ENCODE measurements around the gene ZFAND3. TPM values are rescaled to one million over a fixed set of nuclear protein-coding genes. Genes with fewer than 3 reads are reported as not detected.

Gene ZFAND3
- total and polyA plus RNA-seq, 2 experiments from 2014 or later: 16.9 to 28.2 TPM

DNA sequence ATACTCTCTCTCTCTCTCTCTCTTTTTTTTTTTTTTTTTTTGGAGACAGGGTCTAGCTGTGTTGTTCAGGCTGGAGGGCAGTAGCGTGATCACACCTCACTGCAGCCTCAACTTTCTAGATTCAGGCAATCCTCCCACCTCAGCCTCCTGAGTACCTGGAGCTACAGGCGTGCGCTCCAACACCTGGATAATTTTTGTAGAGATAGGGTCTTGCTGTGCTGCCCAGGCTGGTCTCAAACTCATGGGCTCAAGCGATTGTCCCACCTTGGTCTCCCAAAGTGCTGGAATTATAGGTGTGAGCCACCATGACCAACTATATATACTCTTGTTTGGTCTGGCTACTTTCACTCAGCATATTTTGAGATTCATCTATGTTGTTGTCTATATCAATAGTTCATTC lies 154.9 kb downstream of the ZFAND3 start (continued):
- TF ChIP-seq, protein P1, sequence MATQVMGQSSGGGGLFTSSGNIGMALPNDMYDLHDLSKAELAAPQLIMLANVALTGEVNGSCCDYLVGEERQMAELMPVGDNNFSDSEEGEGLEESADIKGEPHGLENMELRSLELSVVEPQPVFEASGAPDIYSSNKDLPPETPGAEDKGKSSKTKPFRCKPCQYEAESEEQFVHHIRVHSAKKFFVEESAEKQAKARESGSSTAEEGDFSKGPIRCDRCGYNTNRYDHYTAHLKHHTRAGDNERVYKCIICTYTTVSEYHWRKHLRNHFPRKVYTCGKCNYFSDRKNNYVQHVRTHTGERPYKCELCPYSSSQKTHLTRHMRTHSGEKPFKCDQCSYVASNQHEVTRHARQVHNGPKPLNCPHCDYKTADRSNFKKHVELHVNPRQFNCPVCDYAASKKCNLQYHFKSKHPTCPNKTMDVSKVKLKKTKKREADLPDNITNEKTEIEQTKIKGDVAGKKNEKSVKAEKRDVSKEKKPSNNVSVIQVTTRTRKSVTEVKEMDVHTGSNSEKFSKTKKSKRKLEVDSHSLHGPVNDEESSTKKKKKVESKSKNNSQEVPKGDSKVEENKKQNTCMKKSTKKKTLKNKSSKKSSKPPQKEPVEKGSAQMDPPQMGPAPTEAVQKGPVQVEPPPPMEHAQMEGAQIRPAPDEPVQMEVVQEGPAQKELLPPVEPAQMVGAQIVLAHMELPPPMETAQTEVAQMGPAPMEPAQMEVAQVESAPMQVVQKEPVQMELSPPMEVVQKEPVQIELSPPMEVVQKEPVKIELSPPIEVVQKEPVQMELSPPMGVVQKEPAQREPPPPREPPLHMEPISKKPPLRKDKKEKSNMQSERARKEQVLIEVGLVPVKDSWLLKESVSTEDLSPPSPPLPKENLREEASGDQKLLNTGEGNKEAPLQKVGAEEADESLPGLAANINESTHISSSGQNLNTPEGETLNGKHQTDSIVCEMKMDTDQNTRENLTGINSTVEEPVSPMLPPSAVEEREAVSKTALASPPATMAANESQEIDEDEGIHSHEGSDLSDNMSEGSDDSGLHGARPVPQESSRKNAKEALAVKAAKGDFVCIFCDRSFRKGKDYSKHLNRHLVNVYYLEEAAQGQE (IDR thresholded peaks at IDR 0.05; ENCODE audit: unreplicated experiment): no peak
- no peak for TF ChIP-seq CREB1 (CRISPR knock-in tag; IDR thresholded peaks at IDR 0.05; ENCODE audit: low read depth)
- no peak for TF ChIP-seq POLR2AphosphoS5 (IDR thresholded peaks at IDR 0.05; ENCODE audit: low read depth)
- no peak for TF ChIP-seq EZH2phosphoT487 (IDR thresholded peaks at IDR 0.05; ENCODE audit: unreplicated experiment)

DNA sequence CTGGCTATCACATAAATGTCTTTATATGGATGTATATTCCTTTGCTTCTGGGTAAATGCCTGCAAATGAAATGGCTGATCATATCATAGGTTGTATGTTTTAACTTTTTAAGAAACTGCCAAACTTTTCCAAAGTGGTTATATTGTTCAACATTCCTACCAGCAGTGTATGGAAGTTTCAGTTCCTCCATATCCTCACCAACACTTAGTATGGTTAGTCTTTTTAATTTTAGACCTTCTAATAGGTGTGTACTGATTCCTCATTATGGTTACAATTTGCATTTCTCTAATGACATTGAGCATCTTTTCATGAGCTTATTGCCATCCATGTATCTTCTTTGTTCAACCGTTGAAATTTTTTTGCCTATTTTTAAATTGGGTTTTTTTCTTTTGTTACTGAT lies 155.4 kb downstream of the ZFAND3 start:
- Mint-ChIP-seq H3K27ac (no peak overlapping the region), H3K27me3 (ENCODE audit: insufficient read depth, low read depth, poor library complexity) (peaks cover 2% of the 10 kb centered on the region), H3K36me3 (ENCODE audit: low read depth) (peaks cover 18% of the 10 kb centered on the region; the same call in 2 of the 3 replicates), H3K4me3 (no peak overlapping the region), H3K9me3 (peaks cover 8% of the 10 kb centered on the region; the same call in 2 of the 3 replicates), H3K4me1 (peaks cover 6% of the 10 kb centered on the region; the same call in 2 of the 3 replicates)
- Histone ChIP-seq H3K27ac (ENCODE audit: low read depth) (no peak overlapping the region), H3K9me2 (ENCODE audit: insufficient read depth) (no peaks in the 10 kb centered on the region), H3K27me3 (ENCODE audit: insufficient read depth) (no peaks in the 10 kb centered on the region), H3K4me3 (no peak overlapping the region), H4K20me1 (replicated peaks; ENCODE audit: insufficient read depth) (peaks cover 13% of the 10 kb centered on the region; the same call in 1 of the 2 replicates), H3K79me2 (replicated peaks; ENCODE audit: insufficient read depth) (peaks cover 76% of the 10 kb centered on the region), H3K36me3 (ENCODE audit: insufficient read depth) (0 out of 2 replicates have a peak, but pooled peaks cover 3% of the 10 kb centered on the region), H2AFZ (no peak overlapping the region), H3K4me2 (no peak overlapping the region), H3F3A (replicated peaks; ENCODE audit: low read depth) (no peaks in the 10 kb centered on the region), H3K4me1 (ENCODE audit: insufficient read depth) (0 out of 2 replicates have a peak, but pooled peaks cover 3% of the 10 kb centered on the region)
- TF ChIP-seq, protein P2, sequence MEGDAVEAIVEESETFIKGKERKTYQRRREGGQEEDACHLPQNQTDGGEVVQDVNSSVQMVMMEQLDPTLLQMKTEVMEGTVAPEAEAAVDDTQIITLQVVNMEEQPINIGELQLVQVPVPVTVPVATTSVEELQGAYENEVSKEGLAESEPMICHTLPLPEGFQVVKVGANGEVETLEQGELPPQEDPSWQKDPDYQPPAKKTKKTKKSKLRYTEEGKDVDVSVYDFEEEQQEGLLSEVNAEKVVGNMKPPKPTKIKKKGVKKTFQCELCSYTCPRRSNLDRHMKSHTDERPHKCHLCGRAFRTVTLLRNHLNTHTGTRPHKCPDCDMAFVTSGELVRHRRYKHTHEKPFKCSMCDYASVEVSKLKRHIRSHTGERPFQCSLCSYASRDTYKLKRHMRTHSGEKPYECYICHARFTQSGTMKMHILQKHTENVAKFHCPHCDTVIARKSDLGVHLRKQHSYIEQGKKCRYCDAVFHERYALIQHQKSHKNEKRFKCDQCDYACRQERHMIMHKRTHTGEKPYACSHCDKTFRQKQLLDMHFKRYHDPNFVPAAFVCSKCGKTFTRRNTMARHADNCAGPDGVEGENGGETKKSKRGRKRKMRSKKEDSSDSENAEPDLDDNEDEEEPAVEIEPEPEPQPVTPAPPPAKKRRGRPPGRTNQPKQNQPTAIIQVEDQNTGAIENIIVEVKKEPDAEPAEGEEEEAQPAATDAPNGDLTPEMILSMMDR (conservative IDR thresholded peaks at IDR 0.05; ENCODE audit: low read depth in 2 of 2): no peak
- TF ChIP-seq, protein P3, sequence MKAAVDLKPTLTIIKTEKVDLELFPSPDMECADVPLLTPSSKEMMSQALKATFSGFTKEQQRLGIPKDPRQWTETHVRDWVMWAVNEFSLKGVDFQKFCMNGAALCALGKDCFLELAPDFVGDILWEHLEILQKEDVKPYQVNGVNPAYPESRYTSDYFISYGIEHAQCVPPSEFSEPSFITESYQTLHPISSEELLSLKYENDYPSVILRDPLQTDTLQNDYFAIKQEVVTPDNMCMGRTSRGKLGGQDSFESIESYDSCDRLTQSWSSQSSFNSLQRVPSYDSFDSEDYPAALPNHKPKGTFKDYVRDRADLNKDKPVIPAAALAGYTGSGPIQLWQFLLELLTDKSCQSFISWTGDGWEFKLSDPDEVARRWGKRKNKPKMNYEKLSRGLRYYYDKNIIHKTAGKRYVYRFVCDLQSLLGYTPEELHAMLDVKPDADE (IDR thresholded peaks at IDR 0.05): no peak
- no peak for TF ChIP-seq JUNB (IDR thresholded peaks at IDR 0.05; ENCODE audit: unreplicated experiment)
- TF ChIP-seq, protein P1 (IDR thresholded peaks at IDR 0.05; ENCODE audit: unreplicated experiment): no peak
- no peak for TF ChIP-seq ZNF331 (CRISPR knock-in tag; IDR thresholded peaks at IDR 0.05; ENCODE audit: low read depth)
- DNase-seq (ENCODE audit: low spot score) (no peak), ATAC-seq (no peak)

Data from GM23338 (cell line).